NCI-H2227 treated with DMSO at 0.1 percent for 48 hours (cell line): ENCODE results near the gene AATF.

Experiments used
- DNase-seq: peaks from one replicate; lab custom pipeline; 2025; lab: John Stamatoyannopoulos, UW

The AATF gene

GRCh38 chr17:36941265-36942010, 7.3 kb upstream of the AATF start:
- DNase-seq: no peak

GRCh38 chr17:36942019-36942599, 6.6 kb upstream of the AATF start:
- no peak for DNase-seq

- DNase-seq: no peak
Observed at GRCh38 chr17:36942631-36943125, 6.1 kb upstream of the AATF start.

- DNase-seq: no peak
Observed at GRCh38 chr17:36943250-36944191, 5.2 kb upstream of the AATF start.

- no peak for DNase-seq
Observed at GRCh38 chr17:36944553-36944952, 4.2 kb upstream of the AATF start.

- DNase-seq: no peak
Observed at GRCh38 chr17:36945140-36945539, 3.6 kb upstream of the AATF start.

- DNase-seq: no peak
Observed at GRCh38 chr17:36945959-36946725, 2.6 kb upstream of the AATF start.

GRCh38 chr17:36946726-36947091, 2.0 kb upstream of the AATF start:
- no peak for DNase-seq

GRCh38 chr17:36947922-36948716, 635 bp upstream of the AATF start:
- no peak for DNase-seq

GRCh38 chr17:36949461-36949927, 740 bp downstream of the AATF start:
- no peak for DNase-seq

GRCh38 chr17:36950027-36950426, 1.3 kb downstream of the AATF start:
- DNase-seq: no peak

GRCh38 chr17:36951084-36951789, 2.5 kb downstream of the AATF start:
- no peak for DNase-seq

GRCh38 chr17:36971508-36971907, 22.8 kb downstream of the AATF start:
- DNase-seq: no peak

GRCh38 chr17:36972186-36972700, 23.5 kb downstream of the AATF start:
- no peak for DNase-seq

- DNase-seq: no peak
Observed at GRCh38 chr17:36972905-36973304, 24.2 kb downstream of the AATF start.

- DNase-seq: no peak
Observed at GRCh38 chr17:36975922-36976515, 27.3 kb downstream of the AATF start.

GRCh38 chr17:36977066-36977465, 28.3 kb downstream of the AATF start:
- DNase-seq: no peak

GRCh38 chr17:36977568-36977967, 28.8 kb downstream of the AATF start:
- no peak for DNase-seq

GRCh38 chr17:36978810-36979564, 30.2 kb downstream of the AATF start:
- DNase-seq: no peak
